H7 (cell line): ENCODE measurements around the gene CPZ. TPM values are rescaled to one million over a fixed set of nuclear protein-coding genes. Genes with fewer than 3 reads are reported as not detected.

Experiments used
- DNase-seq: peaks from one replicate; pipeline ENCODE4 v3.0.0; 2012
- H3K27me3 ChIP-seq: 2 replicates; pipeline ENCODE4 v1.6.0; 2011; ENCODE audit warnings: mild to moderate bottlenecking, low read length; ENCODE audit not compliant: control insufficient read depth, insufficient read depth
- H3K36me3 ChIP-seq: replicated peaks from 2 replicates; pipeline ENCODE4 v1.5.1; 2011; ENCODE audit warnings: low read length; ENCODE audit not compliant: control insufficient read depth, insufficient read depth
- H3K4me3 ChIP-seq: 2 replicates; pipeline ENCODE4 v1.5.1; 2011; ENCODE audit warnings: low read depth, mild to moderate bottlenecking, control low read depth, low read length, moderate library complexity; ENCODE audit not compliant: insufficient read depth
- total RNA-seq: library from RNA; depleted of rRNA; stranded (reverse); fragments of >200 nt; shearing (Covaris generic); gene quantifications from 2 replicates; pipeline ENCODE4 v1.2.3, GENCODE V29; 2014; rRNA removed

The CPZ gene
- total RNA-seq, 1 experiment from 2014 or later: 25.3 TPM

DNA sequence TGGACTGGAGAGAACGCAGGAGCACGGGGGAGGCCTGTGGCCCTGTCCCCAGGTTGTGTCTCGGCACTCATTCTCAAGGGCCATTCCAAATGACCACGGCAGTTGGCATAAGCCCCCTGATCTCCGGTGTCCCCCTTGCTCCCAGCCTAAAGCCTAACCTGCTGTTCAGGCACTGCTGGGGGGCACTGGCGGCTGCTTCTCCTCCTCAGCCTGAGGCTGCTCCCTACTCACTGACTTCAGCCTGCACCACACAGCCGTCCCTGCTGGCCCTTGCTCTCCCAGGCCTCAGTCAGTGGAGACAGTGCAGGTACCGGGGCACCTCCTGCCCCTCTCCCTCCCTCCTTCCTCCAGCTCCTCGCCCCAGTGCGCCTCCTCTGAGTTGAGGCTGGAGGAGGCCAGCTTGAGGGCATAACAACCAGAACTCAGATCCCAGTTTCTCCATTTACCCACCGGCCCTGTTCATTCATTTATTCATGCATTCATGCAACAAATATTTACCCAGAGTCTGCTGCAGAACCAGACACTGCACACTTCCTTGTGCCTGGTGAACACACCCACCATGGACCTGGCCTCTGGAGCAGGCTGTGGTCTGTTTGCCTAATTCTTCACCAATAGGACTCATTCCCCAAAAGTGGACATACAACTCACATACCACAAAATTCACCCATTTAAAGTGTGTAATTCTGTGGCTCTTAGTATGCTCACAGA, 65.0 kb downstream of the CPZ start:
- peak; percentile 44 for DNase-seq
- H3K4me3 ChIP-seq: no peak overlapping the region
- no peaks in the 10 kb centered on the region for H3K36me3 ChIP-seq
- no peaks in the 10 kb centered on the region for H3K27me3 ChIP-seq

DNA sequence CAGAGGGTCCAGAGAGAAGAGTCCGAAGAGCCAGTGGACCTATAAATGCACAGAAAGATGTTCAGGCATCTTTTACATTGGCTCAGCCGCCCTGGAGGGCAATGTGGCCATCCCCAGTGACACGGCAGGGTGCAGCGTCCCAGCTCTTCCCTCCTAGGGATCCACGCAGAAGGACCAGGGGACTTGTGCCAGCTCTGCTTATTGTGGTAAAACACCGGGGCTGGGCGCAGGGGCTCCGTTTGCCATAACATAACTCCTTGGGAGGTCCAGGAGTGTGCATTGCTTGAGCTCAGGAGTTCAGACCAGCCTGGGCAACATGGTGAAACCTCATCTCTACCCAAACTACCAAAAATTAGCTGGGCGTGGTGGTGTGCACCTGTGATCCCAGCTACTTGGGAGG, 70.2 kb downstream of the CPZ start:
- no peaks in the 10 kb centered on the region for H3K36me3 ChIP-seq
- peak; percentile 13 for DNase-seq
- no peaks in the 10 kb centered on the region for H3K27me3 ChIP-seq
- H3K4me3 ChIP-seq: no peak overlapping the region

DNA sequence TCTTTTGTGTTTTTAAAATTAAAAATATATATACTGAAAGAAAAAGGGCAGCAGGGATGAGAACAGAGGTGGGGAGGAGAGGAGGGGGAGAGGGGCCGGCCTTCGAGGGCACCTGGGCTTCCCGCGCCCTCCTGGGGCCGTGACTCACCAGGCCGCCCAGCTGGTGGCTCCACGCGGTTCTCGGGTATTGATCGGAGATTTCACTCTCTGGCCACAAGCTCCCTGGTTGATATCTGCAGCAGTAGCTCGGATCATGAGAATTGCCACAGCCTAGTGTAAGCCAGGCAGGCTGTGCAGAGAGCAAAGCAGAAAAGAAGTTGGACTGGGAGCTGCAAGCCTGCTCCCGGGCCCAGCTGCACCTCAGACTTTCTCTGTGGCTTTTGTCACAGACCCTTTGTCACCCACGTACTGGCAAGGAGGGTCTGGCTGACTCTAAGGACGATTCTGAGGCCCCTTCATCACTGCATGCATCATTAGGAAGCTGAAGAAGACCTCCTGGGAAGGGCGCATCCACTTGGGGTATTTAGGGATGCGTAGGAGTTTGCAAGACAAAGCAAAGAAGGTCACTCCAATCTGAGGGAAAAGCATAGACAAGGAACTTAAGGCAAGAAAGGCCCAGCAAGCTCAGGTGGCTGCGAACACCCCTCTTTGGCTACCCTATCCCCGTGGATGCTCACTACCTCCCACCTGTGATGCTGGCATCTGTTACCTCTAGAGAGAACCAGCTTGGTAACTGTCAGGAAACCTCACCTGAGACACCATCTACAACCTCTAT, 71.7 kb downstream of the CPZ start:
- no peak overlapping the region for H3K4me3 ChIP-seq
- no peaks in the 10 kb centered on the region for H3K27me3 ChIP-seq
- no peaks in the 10 kb centered on the region for H3K36me3 ChIP-seq
- peak; percentile 74 for DNase-seq

DNA sequence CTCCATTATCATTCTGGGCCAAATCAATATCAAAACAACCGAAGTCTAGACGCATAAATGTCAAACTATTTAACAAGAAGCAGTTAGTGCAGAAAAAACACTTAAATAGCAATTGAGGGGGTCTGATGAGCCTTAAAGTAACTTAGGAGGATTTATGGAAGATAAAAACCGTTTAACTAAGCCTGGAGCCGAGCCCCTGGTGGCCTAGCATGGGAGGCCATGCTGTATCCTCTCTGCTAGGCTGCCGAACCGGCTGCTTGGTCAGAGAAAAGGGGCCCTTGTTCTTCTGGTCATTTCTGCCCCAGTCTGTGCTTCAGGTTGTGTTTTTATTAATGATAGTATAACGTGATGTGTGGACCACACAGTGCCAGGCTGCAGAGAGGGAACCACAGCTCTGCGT, 72.4 kb downstream of the CPZ start:
- no peaks in the 10 kb centered on the region for H3K36me3 ChIP-seq
- peak; percentile 70 for DNase-seq
- no peaks in the 10 kb centered on the region for H3K27me3 ChIP-seq
- no peak overlapping the region for H3K4me3 ChIP-seq

DNA sequence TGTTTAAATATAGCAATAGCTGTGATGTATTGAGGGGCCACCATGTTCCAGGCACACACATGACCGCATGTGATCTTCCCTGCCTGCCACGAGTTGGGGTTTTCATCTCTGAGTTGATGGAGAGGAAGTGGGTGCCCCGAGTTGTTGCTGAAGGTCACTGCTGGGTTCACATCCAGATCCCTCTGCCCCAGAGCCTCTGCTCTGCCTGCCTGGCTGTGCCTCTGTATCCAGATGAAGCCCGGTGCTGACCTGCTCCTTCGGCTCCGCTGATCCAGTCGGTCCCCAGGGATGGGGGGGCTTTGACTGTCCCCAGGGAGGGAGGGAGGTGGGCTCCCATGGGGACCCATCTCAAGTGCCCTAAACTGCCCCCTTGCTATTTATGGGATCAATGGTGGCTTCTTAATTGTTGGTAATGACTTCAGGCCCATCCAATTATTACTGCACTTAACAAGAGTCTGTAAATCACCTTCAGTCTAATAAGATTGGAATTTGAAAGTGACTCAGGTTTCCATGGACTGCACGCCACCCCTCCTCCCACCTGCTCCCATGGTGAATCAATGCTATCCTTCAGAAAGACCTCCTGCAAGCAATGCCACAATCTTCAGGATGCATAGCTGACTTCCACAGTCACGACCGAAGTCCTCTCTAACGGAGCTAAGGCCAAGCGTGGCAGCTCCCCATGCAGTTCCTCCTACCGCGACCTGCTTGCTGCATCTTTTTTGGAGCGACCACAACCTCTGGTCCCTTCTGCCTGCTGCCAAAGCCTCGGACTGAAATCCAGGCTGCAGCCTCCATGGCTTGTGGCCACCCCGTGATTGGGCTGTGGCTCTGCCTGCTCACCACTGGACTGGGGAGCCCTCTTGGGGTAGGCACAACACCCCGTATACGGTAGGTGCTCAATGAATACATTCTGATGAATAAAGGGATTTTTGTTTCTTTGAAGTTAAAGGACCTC, 73.1 kb downstream of the CPZ start:
- no peaks in the 10 kb centered on the region for H3K36me3 ChIP-seq
- peak; percentile 14 for DNase-seq
- H3K27me3 ChIP-seq: no peaks in the 10 kb centered on the region
- H3K4me3 ChIP-seq: no peak overlapping the region

DNA sequence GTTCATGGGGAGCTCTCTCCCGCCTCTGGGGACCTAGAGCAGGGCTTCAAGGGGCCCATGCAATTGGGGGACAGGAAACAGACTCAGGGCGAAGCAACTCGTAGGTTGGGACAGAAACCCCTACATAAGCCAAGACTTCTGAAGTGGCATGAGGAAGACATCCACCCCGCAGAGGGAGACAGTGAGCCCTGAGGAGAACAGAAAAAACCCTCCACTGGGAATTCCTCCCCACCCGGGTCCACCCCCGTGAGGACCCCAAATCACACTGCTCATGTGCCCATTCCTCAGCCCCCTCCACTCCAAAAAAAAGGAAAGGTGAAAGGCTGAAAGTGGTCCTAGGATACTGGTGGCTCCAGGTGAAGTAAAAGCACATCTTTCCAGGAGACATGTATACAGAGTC, 74.0 kb downstream of the CPZ start:
- peak; percentile 66 for DNase-seq
- Histone ChIP-seq H3K4me3 (no peak overlapping the region), H3K27me3 (no peaks in the 10 kb centered on the region; the same call in 1 of the 2 replicates), H3K36me3 (no peaks in the 10 kb centered on the region)

Other genes starting within 250 kb of the CPZ start
- 24.4 and 40.8 TPM in 2 replicates for gene ACOX3, start 152.0 kb upstream of the CPZ start, total RNA-seq
- 35.5 and 42.2 TPM in 2 replicates for gene TRMT44, start 152.0 kb upstream of the CPZ start, total RNA-seq
- gene GPR78, start 12.4 kb upstream of the CPZ start, total RNA-seq: 1.5 and 1.7 TPM in 2 replicates